ENCODE data around the gene ATP13A4.

The ATP13A4 gene, protein sequence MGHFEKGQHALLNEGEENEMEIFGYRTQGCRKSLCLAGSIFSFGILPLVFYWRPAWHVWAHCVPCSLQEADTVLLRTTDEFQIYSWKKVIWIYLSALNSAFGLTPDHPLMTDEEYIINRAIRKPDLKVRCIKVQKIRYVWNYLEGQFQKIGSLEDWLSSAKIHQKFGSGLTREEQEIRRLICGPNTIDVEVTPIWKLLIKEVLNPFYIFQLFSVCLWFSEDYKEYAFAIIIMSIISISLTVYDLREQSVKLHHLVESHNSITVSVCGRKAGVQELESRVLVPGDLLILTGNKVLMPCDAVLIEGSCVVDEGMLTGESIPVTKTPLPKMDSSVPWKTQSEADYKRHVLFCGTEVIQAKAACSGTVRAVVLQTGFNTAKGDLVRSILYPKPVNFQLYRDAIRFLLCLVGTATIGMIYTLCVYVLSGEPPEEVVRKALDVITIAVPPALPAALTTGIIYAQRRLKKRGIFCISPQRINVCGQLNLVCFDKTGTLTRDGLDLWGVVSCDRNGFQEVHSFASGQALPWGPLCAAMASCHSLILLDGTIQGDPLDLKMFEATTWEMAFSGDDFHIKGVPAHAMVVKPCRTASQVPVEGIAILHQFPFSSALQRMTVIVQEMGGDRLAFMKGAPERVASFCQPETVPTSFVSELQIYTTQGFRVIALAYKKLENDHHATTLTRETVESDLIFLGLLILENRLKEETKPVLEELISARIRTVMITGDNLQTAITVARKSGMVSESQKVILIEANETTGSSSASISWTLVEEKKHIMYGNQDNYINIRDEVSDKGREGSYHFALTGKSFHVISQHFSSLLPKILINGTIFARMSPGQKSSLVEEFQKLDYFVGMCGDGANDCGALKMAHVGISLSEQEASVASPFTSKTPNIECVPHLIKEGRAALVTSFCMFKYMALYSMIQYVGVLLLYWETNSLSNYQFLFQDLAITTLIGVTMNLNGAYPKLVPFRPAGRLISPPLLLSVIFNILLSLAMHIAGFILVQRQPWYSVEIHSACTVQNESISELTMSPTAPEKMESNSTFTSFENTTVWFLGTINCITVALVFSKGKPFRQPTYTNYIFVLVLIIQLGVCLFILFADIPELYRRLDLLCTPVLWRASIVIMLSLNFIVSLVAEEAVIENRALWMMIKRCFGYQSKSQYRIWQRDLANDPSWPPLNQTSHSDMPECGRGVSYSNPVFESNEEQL

DNA sequence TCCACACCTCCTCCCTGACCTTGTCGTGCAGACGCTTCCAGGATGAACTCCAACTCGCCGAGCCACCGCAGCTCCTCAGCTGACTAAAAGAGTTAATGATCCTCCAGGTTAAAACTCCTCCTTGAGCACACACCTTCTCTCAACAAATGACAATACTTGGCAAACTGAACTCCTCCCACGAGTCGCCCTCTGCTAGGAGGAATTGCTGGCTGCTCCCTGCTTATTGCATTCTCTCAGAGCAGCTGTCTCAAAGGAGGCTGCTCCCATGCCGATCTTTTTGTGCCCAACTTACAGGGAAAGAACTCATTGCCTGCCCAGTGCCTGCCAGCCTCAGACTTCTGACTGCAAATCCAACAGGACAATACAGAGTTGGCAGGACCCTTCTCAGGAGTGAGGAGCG lies at the start of gene ATP13A4:
ATP13A4 (minus strand) TSS at position 85 of the 400 bp plus-strand sequence. CDS start 96 bp downstream, outside the sequence.
- DNase-seq = no peak

DNA sequence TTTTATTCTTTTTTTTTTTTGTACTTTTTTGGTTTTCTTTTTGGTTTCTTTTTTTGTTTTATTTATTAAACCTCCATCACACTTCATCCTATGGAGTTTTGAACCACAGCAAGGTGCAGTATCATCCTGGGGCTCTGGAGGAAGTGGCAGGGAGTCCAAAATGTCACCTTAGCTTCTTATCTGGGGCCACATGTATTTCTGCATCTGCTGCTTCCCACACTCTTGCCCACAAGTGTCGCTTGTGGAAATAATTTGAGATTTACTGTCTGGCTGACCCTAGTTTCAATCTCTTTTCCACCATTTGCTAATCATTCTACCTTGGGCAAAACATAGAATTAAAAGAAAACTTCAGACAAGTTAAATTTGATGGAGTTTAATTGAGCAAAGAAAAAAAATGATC lies 44.7 kb upstream of the ATP13A4 start:
- no peak for DNase-seq

DNA sequence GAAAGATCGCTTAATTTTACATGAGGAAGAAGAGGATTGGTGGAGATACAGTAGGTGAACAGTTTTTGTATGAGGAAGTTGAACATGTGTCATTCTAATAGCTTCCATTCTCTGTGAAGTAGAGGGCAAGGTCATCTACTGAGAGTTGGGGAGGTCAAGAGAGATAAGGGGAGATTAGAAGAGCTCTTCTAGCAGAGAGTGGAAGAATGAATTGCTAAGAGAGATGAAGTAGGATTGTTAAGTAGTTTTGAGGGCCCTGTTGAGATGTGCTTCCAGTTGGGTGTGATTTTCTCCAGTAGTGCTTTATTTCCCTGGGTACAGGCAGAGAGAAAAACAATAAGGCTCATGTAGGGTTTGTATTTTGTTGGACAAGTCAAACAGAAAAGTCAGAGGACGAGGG lies 43.5 kb upstream of the ATP13A4 start:
- DNase-seq = no peak

DNA sequence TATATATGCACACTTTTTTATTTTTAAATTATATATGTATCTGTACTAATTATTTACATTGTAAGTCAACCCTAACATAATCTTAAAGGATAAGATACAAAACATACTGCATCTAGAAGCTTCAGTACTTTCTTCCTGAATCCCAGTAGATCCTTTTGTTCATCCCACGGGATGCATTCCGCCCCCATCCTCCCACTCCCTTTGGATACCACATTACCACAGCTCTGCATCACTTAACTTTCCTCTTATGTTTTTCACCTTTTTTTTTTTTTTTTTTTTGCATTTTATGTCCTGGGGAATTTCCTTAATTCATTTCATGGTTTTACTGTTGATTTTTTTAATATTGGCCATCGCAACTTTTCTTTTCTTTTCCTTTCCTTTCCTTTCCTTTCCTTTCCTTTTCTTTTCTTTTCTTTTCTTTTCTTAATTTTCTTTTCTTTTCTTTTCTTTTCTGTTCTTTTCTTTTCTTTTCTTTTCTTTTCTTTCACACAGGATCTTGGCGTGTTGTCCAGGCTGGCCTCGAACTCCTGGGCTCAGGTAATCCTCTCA lies 41.3 kb upstream of the ATP13A4 start:
- no peak for DNase-seq

DNA sequence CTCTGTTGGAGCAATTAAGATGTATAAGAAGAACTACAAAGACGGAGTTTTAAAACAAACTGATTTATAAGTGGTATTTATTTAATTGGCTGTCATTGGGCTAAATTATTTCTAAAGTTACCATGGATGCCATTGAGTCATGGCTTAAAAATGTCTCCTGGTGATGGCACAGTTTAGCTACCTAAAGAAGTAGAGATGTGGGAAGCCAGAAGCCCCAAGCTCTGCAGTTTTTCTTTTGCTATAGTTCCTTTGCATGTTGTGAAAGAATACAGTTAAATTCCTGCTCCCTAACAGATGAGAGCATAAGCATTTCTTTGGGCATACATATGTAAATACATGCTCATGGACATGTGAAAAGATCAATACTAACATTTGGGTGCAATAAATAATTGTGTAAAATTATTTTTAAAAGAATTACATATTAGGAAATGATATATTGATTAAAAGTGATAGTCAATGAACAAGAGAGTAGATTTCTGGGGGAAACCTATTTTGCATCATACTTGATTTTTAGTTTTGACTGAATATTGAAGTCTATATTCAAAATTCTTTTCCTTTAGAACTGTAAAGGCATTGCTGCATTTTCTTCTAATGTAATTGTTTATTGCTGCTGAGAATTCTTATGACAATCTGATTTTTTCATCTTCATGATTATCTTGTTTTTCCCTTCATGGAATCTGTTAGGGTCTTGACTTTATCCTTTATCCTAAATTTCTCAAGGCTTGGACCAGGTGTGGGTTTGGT lies 40.4 kb upstream of the ATP13A4 start:
- peak in 1 of 2 donors; percentile 8 for DNase-seq

DNA sequence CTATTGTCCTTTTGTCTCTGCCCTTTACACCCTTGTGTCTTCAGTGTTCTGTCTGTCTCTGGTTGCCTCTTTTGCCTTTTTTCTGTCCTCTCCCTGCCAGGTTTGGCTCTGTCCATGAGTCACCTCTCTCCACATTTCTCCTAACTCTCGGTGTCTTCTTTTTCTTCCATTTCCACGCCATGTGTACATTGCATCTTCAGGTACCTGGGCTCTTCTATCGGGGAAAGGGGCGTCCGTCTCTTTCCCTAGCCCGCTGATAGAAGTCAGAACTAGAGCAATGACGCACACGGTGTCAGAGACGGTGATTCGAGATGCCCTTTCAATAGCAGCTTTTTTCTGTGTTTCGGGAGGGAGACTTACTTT lies 39.0 kb upstream of the ATP13A4 start:
- DNase-seq = no peak

DNA sequence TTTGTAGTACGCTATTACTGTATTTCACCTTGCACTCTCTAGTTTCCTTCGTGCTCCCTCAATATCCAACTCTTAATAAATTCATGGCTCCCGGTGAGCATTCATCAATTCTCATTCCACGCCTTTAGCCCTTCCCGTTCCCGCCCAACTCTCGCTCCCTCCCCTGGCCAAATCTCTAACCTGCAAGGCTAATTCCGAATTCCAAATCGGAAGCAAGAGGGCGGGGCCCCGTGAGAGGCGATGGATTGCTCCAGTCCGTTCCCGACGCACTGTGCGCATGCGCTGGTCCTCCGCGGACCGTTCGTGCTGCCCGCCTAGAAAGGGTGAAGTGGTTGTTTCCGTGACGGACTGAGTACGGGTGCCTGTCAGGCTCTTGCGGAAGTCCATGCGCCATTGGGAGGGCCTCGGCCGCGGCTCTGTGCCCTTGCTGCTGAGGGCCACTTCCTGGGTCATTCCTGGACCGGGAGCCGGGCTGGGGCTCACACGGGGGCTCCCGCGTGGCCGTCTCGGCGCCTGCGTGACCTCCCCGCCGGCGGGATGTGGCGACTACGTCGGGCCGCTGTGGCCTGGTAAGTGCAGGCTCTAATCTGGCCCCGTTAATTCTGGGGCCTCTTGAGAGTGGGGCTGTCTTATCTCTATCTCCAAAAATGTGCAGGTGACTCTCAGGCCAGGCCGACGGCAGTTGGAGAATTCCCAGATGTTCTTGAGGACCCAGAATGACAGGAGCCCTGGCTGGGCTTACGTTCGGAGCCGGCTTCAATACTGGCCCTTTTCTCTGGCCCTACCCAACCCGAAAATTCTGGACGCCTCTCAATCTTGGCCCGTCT lies 38.4 kb upstream of the ATP13A4 start, which contains the start of gene OPA1:
OPA1 (plus strand) TSS at position 368 of the 827 bp plus-strand sequence; CDS start at position 538, 170 bp downstream.
- DNase-seq = peak; percentile 97 to 99

DNA sequence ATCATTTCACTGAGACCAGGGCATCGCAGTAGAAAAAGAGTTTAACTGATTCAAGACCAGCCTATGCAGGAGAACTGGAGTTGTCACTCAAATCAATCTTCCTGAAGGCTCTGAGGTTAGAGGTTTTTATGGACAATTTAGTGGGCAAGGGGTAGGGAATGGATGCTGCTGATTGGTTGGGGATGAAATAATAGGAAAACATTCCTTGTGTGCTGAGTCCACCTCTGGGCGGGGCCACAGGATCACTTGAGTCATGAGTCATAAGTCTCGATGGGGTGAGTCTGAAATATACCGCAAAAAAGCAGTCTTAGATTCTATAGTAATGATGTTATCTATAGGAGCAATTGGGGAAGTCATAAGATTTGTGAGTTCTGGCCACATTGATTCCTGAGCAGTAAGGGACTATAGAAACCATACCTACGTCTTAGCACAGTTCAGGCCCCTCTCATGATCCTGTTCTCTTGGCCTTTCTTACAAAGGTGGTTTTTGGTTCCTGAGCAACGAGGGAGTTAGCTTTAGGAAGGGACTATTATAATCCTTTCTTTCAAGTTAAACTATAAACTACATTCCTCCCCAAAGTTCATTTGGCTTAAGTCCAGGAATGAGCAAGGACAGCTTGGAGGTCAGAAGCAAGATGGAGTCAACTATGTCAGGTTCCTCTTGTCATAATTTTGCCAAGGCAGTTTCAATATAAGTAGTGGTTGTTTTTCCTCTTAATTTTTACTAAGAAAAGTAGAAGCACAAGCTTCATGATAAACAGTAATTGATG lies 35.6 kb upstream of the ATP13A4 start:
- DNase-seq = peak; percentile 29 to 45

DNA sequence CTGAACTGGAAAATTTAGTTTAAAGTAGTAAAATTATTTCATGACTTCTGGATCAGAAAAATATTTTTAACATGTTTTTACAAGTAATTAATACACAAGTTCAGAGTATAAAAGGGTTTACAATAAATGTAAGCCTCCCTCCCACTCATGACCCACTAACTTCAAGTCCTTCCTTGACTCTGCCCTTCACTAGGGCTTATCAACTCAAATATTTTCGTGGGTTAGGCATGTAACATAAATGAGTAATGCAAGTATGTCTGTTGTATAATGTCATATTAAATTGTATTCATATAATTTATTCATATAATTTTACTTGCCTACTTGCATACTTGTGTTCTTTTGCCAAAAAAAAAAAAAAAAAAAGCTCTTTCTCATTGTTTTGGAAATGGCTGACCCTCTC lies 34.9 kb upstream of the ATP13A4 start:
- DNase-seq = no peak

DNA sequence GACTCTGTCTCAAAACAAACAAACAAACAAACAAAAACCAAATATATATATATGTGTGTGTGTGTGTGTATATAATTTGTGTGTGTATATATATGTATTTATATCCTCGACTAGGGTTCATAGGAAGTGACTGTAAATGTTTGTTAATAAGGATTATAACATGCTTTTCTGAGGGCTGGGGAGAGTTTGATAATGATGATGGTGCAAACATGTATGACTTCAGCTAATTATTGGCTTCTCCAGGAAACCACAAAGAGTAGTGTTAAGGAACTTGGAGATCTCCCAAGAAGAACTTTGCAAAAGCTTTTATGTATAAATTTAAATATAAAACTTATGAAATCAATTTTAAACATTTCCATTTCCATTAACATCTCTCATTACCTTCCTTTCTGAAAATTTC lies 34.4 kb upstream of the ATP13A4 start:
- peak; percentile 8 to 43 for DNase-seq

DNA sequence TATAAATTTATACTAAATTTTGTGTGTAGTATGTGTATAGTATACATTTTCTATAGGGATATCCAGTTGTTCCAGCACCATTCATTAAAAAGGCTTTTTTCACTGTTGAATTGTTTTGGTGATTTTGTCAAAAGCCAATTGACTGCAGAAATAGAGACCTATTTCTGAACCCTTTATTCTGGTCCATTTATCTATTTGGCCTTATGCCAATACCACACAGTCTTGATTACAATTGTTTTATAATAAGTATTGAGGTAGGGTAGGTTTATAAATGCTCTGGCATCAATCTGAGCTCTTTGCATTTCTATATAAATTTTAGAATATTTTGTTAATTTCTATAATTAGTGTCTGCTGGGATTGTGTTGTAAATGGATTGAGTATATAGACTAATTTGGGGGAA lies 31.8 kb upstream of the ATP13A4 start:
- no peak for DNase-seq

DNA sequence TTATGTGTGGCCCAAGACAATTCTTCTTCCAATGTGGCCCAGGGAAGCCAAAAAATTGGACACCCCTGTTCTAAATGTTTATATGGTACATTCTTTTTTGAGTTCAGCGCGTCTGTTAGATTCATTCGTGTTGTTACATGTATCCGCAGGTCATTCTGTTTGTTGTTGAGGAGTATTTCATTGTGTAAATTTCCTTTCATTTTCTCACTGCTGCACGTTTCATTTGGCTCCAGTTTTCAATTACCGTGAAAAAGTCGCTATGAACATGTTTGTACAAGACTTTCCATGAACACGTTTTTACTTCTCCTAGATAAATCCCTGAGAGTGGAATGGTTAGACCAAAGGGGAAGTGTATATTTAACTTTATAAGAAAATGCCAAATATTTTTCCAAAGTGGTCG lies 30.8 kb upstream of the ATP13A4 start:
- no peak for DNase-seq

DNA sequence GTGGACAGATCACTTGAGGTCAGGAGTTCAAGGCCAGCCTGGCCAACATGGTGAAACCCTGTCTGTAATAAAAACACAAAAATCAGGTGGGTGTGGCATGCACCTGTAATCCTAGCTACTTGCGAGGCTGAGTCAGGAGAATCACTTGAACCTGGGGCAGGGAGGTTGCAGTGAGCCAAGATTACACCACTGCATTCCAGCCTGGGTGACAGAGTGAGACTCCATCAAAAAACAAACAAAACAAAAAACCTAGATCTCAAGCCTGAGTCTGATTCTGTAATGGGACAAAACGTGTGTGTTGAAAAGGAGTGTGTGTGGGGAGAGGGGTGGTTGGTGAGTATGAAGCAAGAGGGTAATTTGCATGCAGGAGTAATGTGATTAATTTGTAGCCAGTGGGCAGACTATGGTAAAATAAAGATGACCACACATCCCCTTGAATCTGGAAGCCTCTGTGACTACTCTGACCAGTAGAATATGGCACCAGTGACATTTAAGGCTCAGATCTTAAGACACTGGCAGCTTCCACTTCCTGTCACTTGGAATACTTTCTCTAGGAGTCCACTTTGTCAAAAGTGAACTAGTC lies 19.9 kb upstream of the ATP13A4 start:
- DNase-seq = no peak

DNA sequence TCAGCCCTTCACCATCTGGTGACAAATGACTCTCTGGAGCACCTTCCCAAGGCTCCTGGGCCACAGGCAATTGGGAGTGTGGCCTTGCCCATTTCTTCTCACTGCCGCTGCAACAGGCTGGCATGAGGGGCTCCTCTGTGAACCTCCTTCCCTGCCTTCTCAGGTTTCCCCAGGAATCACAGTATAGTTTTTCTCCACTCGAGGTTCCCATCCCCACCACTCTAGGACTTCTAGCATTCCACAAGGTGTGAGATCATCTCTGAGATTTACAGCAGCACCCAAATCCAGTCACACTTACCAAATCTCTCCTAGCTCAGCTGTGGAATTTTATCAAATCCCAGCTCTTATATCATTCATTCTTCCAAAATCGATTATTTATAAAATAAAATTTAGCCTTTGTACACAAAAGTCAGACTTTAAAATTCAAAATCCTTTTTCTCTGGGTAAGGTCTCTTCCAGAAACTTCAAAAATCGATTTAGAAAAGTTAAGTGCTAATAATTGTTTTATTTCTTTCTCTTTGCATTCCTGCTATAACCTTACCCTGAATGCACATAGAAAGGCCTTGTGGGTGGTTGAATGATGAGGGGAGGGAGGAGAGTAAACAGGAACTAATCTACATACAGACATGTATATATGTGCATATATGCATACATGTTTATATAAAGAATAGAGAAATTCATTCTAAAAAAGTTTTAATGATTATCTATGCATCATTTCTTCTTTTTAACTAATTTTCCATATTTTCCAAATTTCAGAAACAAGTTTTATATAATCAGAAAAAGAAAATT lies 18.9 kb upstream of the ATP13A4 start:
- no peak for DNase-seq

DNA sequence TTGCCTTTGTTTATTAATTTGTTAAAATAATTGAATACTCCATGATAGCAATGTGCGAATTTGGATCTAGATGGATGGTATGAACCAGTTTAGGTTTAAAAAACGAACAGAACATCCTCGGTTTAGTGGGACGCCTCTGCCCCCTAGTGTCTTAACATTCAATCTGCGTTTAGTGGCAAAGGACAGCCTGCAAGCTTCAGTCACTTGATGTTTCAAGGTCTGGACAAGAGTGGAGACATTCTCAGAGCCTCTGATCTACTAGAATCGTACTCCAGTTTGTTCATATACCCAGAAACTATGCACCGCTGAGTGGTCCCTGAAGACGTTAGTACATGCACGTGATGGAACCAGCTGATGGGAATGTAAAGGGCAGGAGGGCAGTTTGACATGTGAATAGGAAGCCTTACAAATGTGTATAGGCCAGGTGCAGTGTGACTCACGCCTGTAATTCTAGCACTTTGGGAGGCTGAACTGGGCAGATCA lies 17.8 kb upstream of the ATP13A4 start:
- DNase-seq = peak; percentile 46 to 71

DNA sequence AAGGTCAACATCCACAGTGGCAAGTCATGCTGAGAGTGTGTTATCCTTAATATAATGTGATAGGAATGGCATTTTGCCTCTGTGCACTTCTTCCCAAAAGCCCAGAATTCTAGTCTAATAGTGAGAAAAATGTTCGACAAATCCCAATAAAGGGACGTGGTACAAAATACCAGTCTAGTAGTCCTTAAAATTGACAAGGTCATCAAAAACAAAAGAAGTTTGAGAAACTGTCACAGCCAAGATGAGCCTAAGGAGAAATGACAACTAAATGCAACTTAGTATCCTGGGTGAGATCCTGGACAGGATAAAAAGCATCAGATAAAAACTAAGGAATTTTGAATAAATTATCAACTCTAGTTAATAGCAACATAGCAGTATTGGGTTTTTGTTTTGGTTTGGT lies 14.4 kb upstream of the ATP13A4 start:
- DNase-seq = no peak

DNA sequence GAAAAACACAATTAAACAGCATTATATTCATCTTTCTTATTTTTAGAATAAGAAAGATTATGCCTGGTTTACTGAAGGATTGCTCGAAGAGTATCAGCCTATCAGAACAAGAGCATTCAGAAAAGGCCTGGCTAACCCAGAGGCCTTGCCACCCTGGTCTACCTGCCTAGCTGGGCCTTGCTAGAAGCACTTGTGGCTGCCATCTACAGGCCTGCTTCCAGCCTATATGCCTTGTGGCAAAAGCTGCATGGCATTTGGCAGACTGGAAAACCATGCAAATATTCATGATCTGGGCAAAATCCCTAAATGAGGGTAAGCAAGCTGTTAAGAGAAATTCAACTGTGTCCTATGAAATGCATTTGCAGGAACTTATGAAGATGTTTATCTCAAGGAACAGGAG lies 9.3 kb upstream of the ATP13A4 start:
- no peak for DNase-seq

DNA sequence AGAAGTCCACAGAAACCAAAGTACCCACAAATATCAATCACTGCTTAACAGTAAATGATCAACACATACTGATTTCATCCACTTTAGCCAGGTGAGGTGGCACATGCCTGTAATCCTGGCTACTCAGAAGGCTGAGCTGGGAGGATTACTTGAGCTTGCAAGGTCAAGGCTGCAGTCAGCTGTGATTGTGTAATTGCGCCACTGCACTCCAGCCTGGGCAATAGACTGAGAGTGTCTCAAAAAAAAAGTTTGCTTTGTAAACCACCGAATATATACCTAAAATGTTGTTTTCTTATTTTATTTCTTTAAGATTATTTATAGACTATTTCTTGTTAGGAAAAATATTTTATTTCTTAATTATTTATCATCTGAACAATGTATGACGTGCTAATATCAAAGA lies 8.7 kb upstream of the ATP13A4 start:
- no peak for DNase-seq

DNA sequence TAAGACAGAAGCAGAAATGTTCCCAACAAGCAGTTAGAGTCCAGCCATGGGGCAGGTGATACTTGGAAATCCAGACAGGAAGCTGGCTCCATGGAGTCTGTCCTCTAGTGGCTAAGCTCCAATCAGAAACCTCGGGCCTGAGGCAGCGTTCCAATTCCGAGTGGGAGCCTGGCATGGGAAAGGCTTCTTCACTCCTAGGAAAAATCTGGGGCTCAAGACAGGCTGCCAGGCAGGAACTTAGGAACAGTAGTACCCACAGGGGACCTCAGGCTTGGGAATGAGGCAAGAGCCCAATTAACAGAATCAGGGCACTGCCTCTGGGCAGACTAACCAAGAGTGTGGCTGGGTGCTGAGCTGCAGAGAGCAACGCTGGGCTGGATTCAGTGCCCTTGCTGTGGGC lies 6.2 kb upstream of the ATP13A4 start:
- no peak for DNase-seq
